ENCODE data around the gene HGF.

GRCh38 chr7:81743201-81743600, 26.6 kb downstream of the HGF start:
- TF ChIP-seq SP4 (IDR thresholded peaks at IDR 0.05; ENCODE audit: low read length) (no peak), USF2 (IDR thresholded peaks at IDR 0.05; ENCODE audit: low read length) (no peak), GABPA (IDR thresholded peaks at IDR 0.05; ENCODE audit: borderline replicate concordance, insufficient read depth, low read length) (no peak), KDM5A (IDR thresholded peaks at IDR 0.05; ENCODE audit: low read length) (no peak), CTCF (IDR thresholded peaks at IDR 0.05; ENCODE audit: control extremely low read depth in 1 of 3, insufficient read depth in 1 of 3, low read depth in 1 of 3, low read length in 3 of 3) (no peak), POLR2AphosphoS5 (IDR thresholded peaks at IDR 0.05; ENCODE audit: low read depth, low read length) (no peak), TEAD4 (IDR thresholded peaks at IDR 0.05; ENCODE audit: low read depth, low read length) (no peak), RFX5 (IDR thresholded peaks at IDR 0.05; ENCODE audit: borderline replicate concordance, low read depth, low read length) (no peak)
